Endodermal cell (in vitro differentiated cells): ENCODE data around the gene RRAS. TPM values are rescaled to one million over a fixed set of nuclear protein-coding genes. Genes with fewer than 3 reads are reported as not detected.

Experiments used
- DNase-seq: peaks from one replicate; pipeline ENCODE4 v3.0.0-alpha.2; 2017
- H3K27ac ChIP-seq: 2 replicates; pipeline ENCODE4 v1.5.1; 2013; ENCODE audit warnings: mild to moderate bottlenecking, low read depth, low read length, moderate library complexity
- H3K27me3 ChIP-seq: 2 replicates; pipeline ENCODE4 v1.6.1; 2013; ENCODE audit warnings: mild to moderate bottlenecking, low read length, moderate library complexity; ENCODE audit not compliant: insufficient read depth, control insufficient read depth, poor library complexity, severe bottlenecking
- H3K36me3 ChIP-seq: 2 replicates; pipeline ENCODE4 v1.7.0; 2013; ENCODE audit warnings: mild to moderate bottlenecking, low read length, moderate library complexity; ENCODE audit not compliant: control insufficient read depth, insufficient read depth
- H3K4me1 ChIP-seq: one replicate; pipeline ENCODE4 v1.7.0; 2013; ENCODE audit warnings: low read length; ENCODE audit not compliant: control insufficient read depth, insufficient read depth
- H3K4me3 ChIP-seq: 2 replicates; pipeline ENCODE4 v1.5.1; 2013; ENCODE audit warnings: mild to moderate bottlenecking, low read length, moderate library complexity
- H3K9ac ChIP-seq: 2 replicates; pipeline ENCODE4 v1.6.1; 2013; ENCODE audit warnings: mild to moderate bottlenecking, low read length, moderate library complexity; ENCODE audit not compliant: poor library complexity, severe bottlenecking; ENCODE audit errors: extremely low read depth
- H3K9me3 ChIP-seq: 2 replicates; pipeline ENCODE4 v1.6.1; 2013; ENCODE audit warnings: mild to moderate bottlenecking, low read length, moderate library complexity; ENCODE audit not compliant: control insufficient read depth
- H3K27ac Mint-ChIP-seq: 2 replicates; pipeline ENCODE4 v1.8.0; 2020; ENCODE audit warnings: mixed read lengths
- H3K27me3 Mint-ChIP-seq: 2 replicates; pipeline ENCODE4 v1.8.0; 2021; ENCODE audit warnings: mild to moderate bottlenecking, mixed read lengths; ENCODE audit not compliant: insufficient read depth
- H3K36me3 Mint-ChIP-seq: 2 replicates; pipeline ENCODE4 v1.8.0; 2020; ENCODE audit warnings: low read depth, mixed read lengths
- H3K4me1 Mint-ChIP-seq: 2 replicates; pipeline ENCODE4 v1.8.0; 2020; ENCODE audit warnings: mixed read lengths
- H3K4me3 Mint-ChIP-seq: 2 replicates; pipeline ENCODE4 v1.8.0; 2020; ENCODE audit warnings: mild to moderate bottlenecking, moderate library complexity, mixed read lengths
- H3K9me3 Mint-ChIP-seq: 2 replicates; pipeline ENCODE4 v1.8.0; 2020; ENCODE audit warnings: mild to moderate bottlenecking, mixed read lengths
- WGBS, 2 experiments: methylation state at CpG; one replicate each; pipeline versions ENCODE4 v1.1.5 to v1.1.7; 2013; ENCODE audit warnings: missing lambda C conversion rate in 2 of 2, mixed read lengths in 1 of 2; ENCODE audit not compliant: insufficient coverage in 1 of 2, insufficient read length in 1 of 2; 5-methylcytosine and 5-hydroxymethylcytosine counted together
- total RNA-seq, 2 donors: library from RNA; stranded (reverse); fragmentation: NEBNext Ultra II Directional in 1 of 2; extraction: Animal tissue kit (Norgen Biotek cat#: 25700) in 1 of 2; gene quantifications; 2 replicates in 1 of 2; 3 replicates in 1 of 2; pipeline ENCODE4 v1.2.1, GENCODE V29; 2021
- TF ChIP-seq, protein P1 (sequence below): fragments of 200-600 bp; sonication (generic); conservative IDR thresholded peaks from 2 replicates; pipeline ENCODE4 v1.5.0; 2021; ENCODE audit warnings: antibody characterized with exemption, mild to moderate bottlenecking

Gene RRAS
- total RNA-seq, 2 donors from 2014 or later: 5.8 to 7.3 TPM

DNA sequence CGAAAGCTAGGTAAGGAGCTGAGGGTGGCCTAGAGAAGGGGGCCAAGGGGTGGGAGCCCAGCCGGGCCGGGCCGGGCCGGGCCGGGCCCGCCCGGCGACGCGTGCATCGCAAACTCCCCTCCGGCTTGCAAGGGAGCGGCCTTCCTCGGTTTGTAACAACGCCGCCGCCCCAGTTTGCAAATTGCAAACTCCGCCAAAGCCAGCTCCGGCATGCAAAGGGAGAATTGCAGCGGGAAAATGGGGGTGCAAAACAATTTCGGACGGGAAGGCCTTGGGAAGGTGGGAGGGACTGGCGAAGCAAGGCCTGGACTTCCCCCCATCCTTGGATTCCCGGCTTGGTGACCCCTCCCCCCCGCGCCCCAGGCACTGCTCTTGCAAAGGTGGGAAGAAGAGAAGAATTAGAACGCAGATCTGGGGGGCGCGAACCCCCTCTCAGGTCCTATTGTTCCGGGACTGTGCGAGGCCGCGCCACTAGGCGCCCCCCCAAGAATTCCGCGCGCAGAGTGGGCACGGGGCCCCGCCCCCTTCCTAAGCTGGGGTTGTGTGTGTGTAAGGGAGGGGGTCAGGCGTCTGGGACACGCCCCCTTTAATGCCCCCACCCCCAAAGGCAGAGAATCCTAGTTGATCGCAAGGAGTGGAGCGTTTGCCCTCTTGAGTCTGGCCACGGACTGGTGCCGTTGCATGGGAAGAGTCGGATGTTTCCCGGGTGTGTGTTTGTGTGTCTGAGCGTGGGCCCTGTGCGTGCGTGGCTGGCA, 48.0 kb downstream of the RRAS start:
- H3K4me3 Mint-ChIP-seq: peak overlapping the region; percentile 95
- no peaks in the 10 kb centered on the region for H3K27me3 ChIP-seq
- H3K36me3 ChIP-seq: peaks cover 14% of the 10 kb centered on the region
- DNase-seq: peak; percentile 86
- H3K4me1 Mint-ChIP-seq: peaks cover 14% of the 10 kb centered on the region
- H3K27ac ChIP-seq: peak overlapping the region; percentile 72
- peak overlapping the region; percentile 98 for H3K4me3 ChIP-seq
- TF ChIP-seq, protein P1, sequence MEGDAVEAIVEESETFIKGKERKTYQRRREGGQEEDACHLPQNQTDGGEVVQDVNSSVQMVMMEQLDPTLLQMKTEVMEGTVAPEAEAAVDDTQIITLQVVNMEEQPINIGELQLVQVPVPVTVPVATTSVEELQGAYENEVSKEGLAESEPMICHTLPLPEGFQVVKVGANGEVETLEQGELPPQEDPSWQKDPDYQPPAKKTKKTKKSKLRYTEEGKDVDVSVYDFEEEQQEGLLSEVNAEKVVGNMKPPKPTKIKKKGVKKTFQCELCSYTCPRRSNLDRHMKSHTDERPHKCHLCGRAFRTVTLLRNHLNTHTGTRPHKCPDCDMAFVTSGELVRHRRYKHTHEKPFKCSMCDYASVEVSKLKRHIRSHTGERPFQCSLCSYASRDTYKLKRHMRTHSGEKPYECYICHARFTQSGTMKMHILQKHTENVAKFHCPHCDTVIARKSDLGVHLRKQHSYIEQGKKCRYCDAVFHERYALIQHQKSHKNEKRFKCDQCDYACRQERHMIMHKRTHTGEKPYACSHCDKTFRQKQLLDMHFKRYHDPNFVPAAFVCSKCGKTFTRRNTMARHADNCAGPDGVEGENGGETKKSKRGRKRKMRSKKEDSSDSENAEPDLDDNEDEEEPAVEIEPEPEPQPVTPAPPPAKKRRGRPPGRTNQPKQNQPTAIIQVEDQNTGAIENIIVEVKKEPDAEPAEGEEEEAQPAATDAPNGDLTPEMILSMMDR: no peak
- peak overlapping the region; percentile 71 for H3K9ac ChIP-seq
- no peaks in the 10 kb centered on the region for H3K27me3 Mint-ChIP-seq
- 0 to 2% methylated on average over 21 to 48 of the region's 51 CpGs for WGBS, 2 experiments
- peaks cover 21% of the 10 kb centered on the region for H3K36me3 Mint-ChIP-seq
- no peaks in the 10 kb centered on the region for H3K9me3 Mint-ChIP-seq
- no peaks in the 10 kb centered on the region for H3K9me3 ChIP-seq
- no peaks in the 10 kb centered on the region for H3K4me1 ChIP-seq
- peak overlapping the region; percentile 95 for H3K27ac Mint-ChIP-seq

DNA sequence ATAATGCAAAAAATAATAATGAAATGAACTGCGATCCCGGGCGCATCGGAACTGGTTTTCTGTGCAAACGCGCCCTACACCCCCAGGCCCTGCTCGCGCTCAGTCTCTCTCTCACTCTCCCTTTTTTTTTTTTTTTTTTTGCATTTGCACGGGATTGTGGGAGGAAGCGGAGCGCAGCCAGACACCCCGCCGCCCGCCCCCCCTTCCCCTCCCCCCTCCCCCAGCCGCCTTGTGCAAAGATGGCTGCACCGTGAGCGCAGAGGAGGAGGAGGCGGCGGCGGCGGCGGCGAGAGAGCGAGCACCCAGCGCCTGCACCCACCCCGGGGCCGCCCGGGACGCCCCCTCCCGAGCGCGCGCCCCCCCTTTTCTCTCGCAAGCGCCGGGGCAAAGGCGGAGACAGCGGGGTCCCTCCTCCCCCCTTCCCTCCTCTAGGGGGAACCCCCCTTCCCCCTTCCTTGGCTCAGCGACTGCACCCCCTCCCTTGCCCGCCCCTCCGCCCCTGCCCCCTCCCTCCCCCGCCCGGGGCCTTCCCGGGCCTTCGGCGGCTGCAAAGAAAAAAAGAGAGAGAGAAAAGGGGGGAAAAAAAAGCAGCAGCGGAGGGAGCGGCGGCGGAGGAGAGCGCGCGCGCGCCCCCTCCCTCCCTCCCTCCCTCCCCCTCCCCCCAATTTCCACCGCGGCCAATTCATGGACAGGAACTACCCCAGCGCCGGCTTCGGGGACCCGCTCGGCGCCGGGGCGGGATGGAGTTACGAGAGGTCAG, 48.8 kb downstream of the RRAS start, which contains the start of gene PRR12:
PRR12 (plus strand) TSS at position 212 of the 760 bp plus-strand sequence; CDS start at position 685, 473 bp downstream.
- Histone ChIP-seq H3K9ac (peak within 1 kb of the TSS; percentile 90), H3K27me3 (no peaks in the 10 kb centered on the region), H3K4me1 (no peaks in the 10 kb centered on the region), H3K4me3 (peak within 1 kb of the TSS; percentile 98), H3K9me3 (no peaks in the 10 kb centered on the region), H3K27ac (peak within 1 kb of the TSS; percentile 72), H3K36me3 (peaks cover 14% of the 10 kb centered on the region)
- TF ChIP-seq, protein P1: no peak
- no peaks in the 10 kb centered on the region for H3K9me3 Mint-ChIP-seq
- no peaks in the 10 kb centered on the region for H3K27me3 Mint-ChIP-seq
- H3K36me3 Mint-ChIP-seq: peaks cover 18% of the 10 kb centered on the region
- peak; percentile 89 for DNase-seq
- WGBS, 2 experiments: 0% methylated on average over 23 of the region's 66 CpGs; no CpG with 5 or more reads in 1 of the 2 experiments
- peak within 1 kb of the TSS; percentile 95 for H3K4me3 Mint-ChIP-seq
- H3K4me1 Mint-ChIP-seq: peaks cover 14% of the 10 kb centered on the region
- H3K27ac Mint-ChIP-seq: peak within 1 kb of the TSS; percentile 95

DNA sequence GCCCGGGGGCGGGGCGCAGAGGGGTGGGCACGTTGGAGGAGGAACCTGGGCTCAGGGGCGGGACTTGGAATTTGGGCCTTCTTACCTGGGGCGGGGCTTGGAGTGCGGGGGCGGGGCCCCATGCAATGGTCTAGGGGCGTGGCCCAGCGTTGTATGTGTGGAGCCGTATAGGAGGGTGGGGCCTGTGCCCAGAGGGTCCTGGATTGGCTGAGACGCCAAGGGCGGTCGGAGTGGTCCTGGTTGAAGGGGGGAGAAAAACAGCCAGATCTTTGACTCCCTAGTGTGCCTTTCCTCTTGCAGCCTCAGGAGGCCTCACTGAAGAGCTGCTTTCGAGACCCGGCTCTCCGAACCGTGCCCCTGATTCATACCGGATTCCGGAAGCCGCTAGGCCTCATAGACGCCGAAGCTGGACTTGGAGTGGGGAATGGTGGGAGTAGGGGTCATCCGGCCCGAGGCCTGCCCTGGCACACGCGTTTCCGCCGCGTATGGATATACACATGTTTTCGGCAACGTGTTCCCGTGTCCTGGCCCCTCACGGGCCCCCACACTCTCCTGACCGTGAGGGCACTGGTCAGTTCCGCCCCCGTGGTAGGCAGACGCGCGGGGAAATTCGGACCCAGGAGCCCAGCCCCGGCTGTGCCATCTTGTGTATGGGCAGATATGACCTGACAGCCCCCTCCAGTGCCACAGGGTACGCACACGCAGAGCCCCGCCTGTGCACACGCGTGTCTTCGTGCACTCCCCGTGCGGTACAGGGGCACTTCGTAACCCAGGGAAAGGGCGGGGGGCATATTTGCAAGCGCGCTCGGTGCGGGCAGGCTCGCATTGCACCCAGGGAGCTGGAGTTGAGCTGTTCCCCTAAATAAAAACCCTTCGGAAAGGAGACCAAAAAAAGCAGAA, 49.6 kb downstream of the RRAS start:
- Mint-ChIP-seq H3K4me1 (peaks cover 14% of the 10 kb centered on the region), H3K36me3 (peaks cover 16% of the 10 kb centered on the region)
- H3K9me3 ChIP-seq: no peaks in the 10 kb centered on the region

More for the DNA sequence above, 49.6 kb downstream of the RRAS start:
- Histone ChIP-seq H3K4me3 (peak overlapping the region; percentile 95), H3K4me1 (no peaks in the 10 kb centered on the region), H3K36me3 (peaks cover 14% of the 10 kb centered on the region), H3K27me3 (no peaks in the 10 kb centered on the region), H3K27ac (peak overlapping the region; percentile 71), H3K9ac (peak overlapping the region; percentile 90)
- no peaks in the 10 kb centered on the region for H3K27me3 Mint-ChIP-seq
- H3K9me3 Mint-ChIP-seq: no peaks in the 10 kb centered on the region
- WGBS, 2 experiments: 0% methylated on average over 25 to 58 of the region's 58 CpGs
- H3K4me3 Mint-ChIP-seq: peak overlapping the region; percentile 95
- DNase-seq: peak; percentile 100
- TF ChIP-seq, protein P1: peak; percentile 25
- H3K27ac Mint-ChIP-seq: peak overlapping the region; percentile 95
